ENCODE measurements around the gene MAP2.

DNA sequence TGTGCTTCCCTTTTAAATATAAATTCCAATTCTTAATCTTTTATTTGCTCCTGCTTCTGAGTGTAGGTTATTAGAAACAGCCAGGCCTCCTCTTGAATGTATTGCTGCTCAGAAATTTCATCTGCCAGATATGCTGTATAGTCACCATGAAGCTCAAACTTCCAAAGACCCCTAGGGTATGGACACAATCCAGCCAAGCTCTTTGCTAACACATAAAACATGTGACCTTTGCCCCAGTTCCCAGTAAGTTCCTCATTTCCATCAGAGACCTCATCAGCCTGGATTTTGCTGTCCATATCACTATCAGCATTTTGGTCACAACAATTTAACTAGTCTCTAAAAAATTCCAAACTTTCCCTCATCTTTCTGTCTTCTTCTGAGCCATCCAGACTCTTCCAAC lies 75.2 kb downstream of the MAP2 start:
- no peak for TF ChIP-seq EP300 (IDR thresholded peaks at IDR 0.05; ENCODE audit: borderline replicate concordance in 1 of 2, low read depth in 2 of 2, low read length in 2 of 2)
- no peak for TF ChIP-seq RAD21 (IDR thresholded peaks at IDR 0.05 in 1 of 2, conservative IDR thresholded peaks at IDR 0.05 in 1 of 2; ENCODE audit: low read depth in 2 of 2, low read length in 2 of 2)
- TF ChIP-seq POLR2A (IDR thresholded peaks at IDR 0.05; ENCODE audit: control extremely low read depth in 1 of 2, low read depth in 2 of 2, low read length in 2 of 2) = no peak
- no peak for TF ChIP-seq SIN3A (conservative IDR thresholded peaks at IDR 0.05 in 1 of 2, IDR thresholded peaks at IDR 0.05 in 1 of 2; ENCODE audit: low read depth in 1 of 2, low read length in 2 of 2)
- TF ChIP-seq CTCF (IDR thresholded peaks at IDR 0.05; ENCODE audit: control extremely low read depth in 1 of 3, insufficient read depth in 1 of 3, low read depth in 1 of 3, low read length in 3 of 3) = no peak
- no peak for TF ChIP-seq EZH2 (IDR thresholded peaks at IDR 0.05; ENCODE audit: low read depth, low read length, severe bottlenecking)

Measured in H1 (cell line).